Kidney capillary endothelial cell (primary cell): ENCODE results near the gene RBM39.
"Not testable (repeated sequence)": the region's sequence is repeated elsewhere in the genome, so short reads cannot be mapped to it uniquely, and the experiment has no call there.

Experiments used
- DNase-seq: peaks from one replicate; pipeline ENCODE4 v3.0.0-alpha.2; 2018; ENCODE audit warnings: low spot score

RBM39 gene

GRCh38 chr20:35741892-35742740, at the start of gene RBM39:
RBM39 (minus strand) TSS chr20:35742260; CDS start chr20:35740874, 1,386 bp downstream.
- DNase-seq = peak; percentile 100

- DNase-seq = no peak
Measured at GRCh38 chr20:35791821-35792220, 49.8 kb upstream of the RBM39 start.

- no peak for DNase-seq
Measured at GRCh38 chr20:35791097-35791496, 49.0 kb upstream of the RBM39 start.

- DNase-seq = no peak
Measured at GRCh38 chr20:35788796-35789195, 46.7 kb upstream of the RBM39 start.

GRCh38 chr20:35785541-35785940, 43.5 kb upstream of the RBM39 start:
- not testable (repeated sequence) for DNase-seq

- DNase-seq = not testable (repeated sequence)
Measured at GRCh38 chr20:35783811-35784210, 41.8 kb upstream of the RBM39 start.

- no peak for DNase-seq
Measured at GRCh38 chr20:35776513-35777101, 34.5 kb upstream of the RBM39 start.

- no peak for DNase-seq
Measured at GRCh38 chr20:35774391-35774790, 32.3 kb upstream of the RBM39 start.

GRCh38 chr20:35773154-35773751, 31.2 kb upstream of the RBM39 start:
- DNase-seq = peak; percentile 41

- no peak for DNase-seq
Measured at GRCh38 chr20:35772563-35773058, 30.6 kb upstream of the RBM39 start.

GRCh38 chr20:35771689-35772562, 29.9 kb upstream of the RBM39 start, which contains the start of gene PHF20:
PHF20 (plus strand) TSS chr20:35772015; CDS start chr20:35801523, 29,508 bp downstream.
- DNase-seq = peak; percentile 93

- DNase-seq = no peak
Measured at GRCh38 chr20:35771367-35771688, 29.3 kb upstream of the RBM39 start.

- DNase-seq = peak; percentile 95
Measured at GRCh38 chr20:35768731-35769664, 26.9 kb upstream of the RBM39 start.

GRCh38 chr20:35767683-35768481, 25.8 kb upstream of the RBM39 start:
- DNase-seq = peak; percentile 82

- DNase-seq = no peak
Measured at GRCh38 chr20:35766843-35767242, 24.8 kb upstream of the RBM39 start.

- DNase-seq = not testable (repeated sequence)
Measured at GRCh38 chr20:35764936-35765335, 22.9 kb upstream of the RBM39 start.

- DNase-seq = no peak
Measured at GRCh38 chr20:35762461-35762860, 20.4 kb upstream of the RBM39 start.

- DNase-seq = not testable (repeated sequence)
Measured at GRCh38 chr20:35761548-35761947, 19.5 kb upstream of the RBM39 start.

GRCh38 chr20:35757098-35757705, 15.1 kb upstream of the RBM39 start:
- no peak for DNase-seq
